ENCODE data around the gene MGA. TPM values are rescaled to one million over a fixed set of nuclear protein-coding genes. Genes with fewer than 3 reads are reported as not detected.
A peak's percentile ranks its signal among the peaks of the same experiment; 100 is the strongest.

Gene MGA
- total and polyA plus RNA-seq, 2 experiments from 2014 or later = 13.2 to 14.8 TPM

DNA sequence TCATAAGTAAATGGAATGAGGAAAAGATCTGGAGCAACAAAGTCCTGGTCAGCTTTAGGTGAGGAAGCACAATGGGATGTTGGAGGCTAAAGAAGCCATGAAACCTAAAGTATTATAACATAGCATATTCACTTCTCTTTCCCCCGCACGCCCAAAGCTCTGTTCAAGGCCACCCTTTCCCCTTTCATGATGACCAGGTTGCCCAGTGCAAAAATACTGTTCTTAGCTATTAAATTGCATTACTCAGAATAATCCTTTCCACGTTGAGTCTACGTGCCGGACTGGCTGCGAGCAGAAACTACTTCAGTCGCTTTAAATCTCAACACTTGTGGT is 113.5 kb downstream of the MGA start:
- H3K4me1 ChIP-seq (ENCODE audit: insufficient read depth) = peaks cover 50% of the 10 kb centered on the region

DNA sequence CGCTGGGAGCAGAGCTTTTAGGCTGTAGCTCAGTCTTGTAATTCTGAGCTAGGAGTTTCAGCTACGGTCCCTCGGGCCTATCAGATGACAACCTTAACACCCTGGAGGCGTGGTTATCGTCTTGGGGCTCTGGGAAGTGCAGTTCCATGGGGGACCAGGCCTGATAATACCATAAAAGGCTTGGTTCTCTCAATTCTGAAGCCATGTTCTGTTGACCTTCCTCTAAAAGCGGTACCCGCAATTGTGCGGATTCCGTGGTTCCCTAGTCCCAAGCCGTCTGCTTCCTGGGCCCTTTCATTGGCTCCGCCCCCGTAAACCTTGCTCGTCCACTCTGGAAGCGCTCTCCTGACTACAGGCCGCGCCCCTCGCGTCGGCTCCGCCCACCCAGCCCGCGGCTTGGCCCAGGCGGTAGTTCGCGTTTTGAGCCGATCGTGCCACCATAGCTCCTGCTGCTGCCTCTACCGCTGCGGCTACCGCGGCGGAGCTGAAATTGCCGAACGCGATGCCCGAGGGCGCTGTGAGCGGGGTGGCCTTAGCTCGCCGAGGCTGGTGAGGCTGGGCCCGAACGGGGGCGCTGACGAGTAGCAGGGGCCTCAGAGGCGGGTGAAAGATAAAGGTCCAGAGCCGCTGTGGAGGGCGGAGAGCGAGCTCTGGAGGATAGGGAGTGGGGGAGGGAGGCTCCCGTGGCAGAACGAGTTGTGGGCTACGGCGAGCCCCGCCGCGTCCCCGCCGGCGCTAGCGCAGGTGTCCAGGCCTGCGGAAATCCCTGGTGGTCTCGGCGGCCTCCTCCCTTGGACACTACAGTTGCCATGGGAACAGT is 114.1 kb downstream of the MGA start, which contains the start of gene MAPKBP1:
Gene MAPKBP1 (plus strand): TSS at position 423 of the 820 bp plus-strand sequence. CDS start 792 bp downstream, outside the sequence.
- Histone ChIP-seq H3K79me2 (ENCODE audit: insufficient read depth) (peaks cover 45% of the 10 kb centered on the region), H3K4me3 (peak within 1 kb of the TSS; percentile 86), H3K4me2 (ENCODE audit: unreplicated experiment) (peak within 1 kb of the TSS; percentile 84), H3K9me3 (ENCODE audit: low read depth) (no peaks in the 10 kb centered on the region), H3K9ac (peak within 1 kb of the TSS; percentile 87), H3K9me2 (ENCODE audit: insufficient read depth) (no peaks in the 10 kb centered on the region), H3K27ac (peak within 1 kb of the TSS; percentile 75), H3K4me1 (ENCODE audit: insufficient read depth) (peaks cover 52% of the 10 kb centered on the region), H3F3A (ENCODE audit: insufficient read depth) (peaks cover 72% of the 10 kb centered on the region), H2AFZ (peak within 1 kb of the TSS; percentile 77), H4K20me1 (ENCODE audit: insufficient read depth) (no peaks in the 10 kb centered on the region), H3K27me3 (replicated peaks; ENCODE audit: insufficient read depth) (no peaks in the 10 kb centered on the region), H3K36me3 (ENCODE audit: low read depth) (no peaks in the 10 kb centered on the region)
- in situ Hi-C loops (cut with MboI) = loop anchor here (5.0 kb wide), 1 partner anchor 48 kb away; no protein-coding TSS in a partner anchor
- DNase-seq = peak; percentile 99
- TF ChIP-seq EZH2 (IDR thresholded peaks at IDR 0.05; ENCODE audit: insufficient read depth, poor library complexity, severe bottlenecking) (no peak), EZH2phosphoT487 (IDR thresholded peaks at IDR 0.05; ENCODE audit: insufficient read depth, low read depth) (no peak)
- WGBS, 2 experiments (ENCODE audit: low coverage in 1 of 2, low lambda C conversion rate in 2 of 2, missing lambda C conversion rate in 2 of 2) = 0% methylated on average over 57 to 62 of the region's 62 CpGs

More for the DNA sequence above, 113.5 kb downstream of the MGA start:
- Histone ChIP-seq H2AFZ (peak overlapping the region; percentile 77), H3K9me3 (ENCODE audit: low read depth) (no peaks in the 10 kb centered on the region), H3K4me2 (ENCODE audit: unreplicated experiment) (peak overlapping the region; percentile 84), H3K4me3 (peak overlapping the region; percentile 86), H3K9ac (peak overlapping the region; percentile 87), H3K36me3 (ENCODE audit: low read depth) (no peaks in the 10 kb centered on the region), H4K20me1 (ENCODE audit: insufficient read depth) (no peaks in the 10 kb centered on the region), H3K27me3 (replicated peaks; ENCODE audit: insufficient read depth) (no peaks in the 10 kb centered on the region), H3K79me2 (ENCODE audit: insufficient read depth) (peaks cover 40% of the 10 kb centered on the region), H3F3A (ENCODE audit: insufficient read depth) (peaks cover 67% of the 10 kb centered on the region), H3K9me2 (ENCODE audit: insufficient read depth) (no peaks in the 10 kb centered on the region), H3K27ac (peak overlapping the region; percentile 75)
- 1 to 4% methylated on average over 7 of the region's 7 CpGs for WGBS, 2 experiments (ENCODE audit: low coverage in 1 of 2, low lambda C conversion rate in 2 of 2, missing lambda C conversion rate in 2 of 2)
- no peak for DNase-seq
- TF ChIP-seq EZH2phosphoT487 (IDR thresholded peaks at IDR 0.05; ENCODE audit: insufficient read depth, low read depth) (no peak), EZH2 (IDR thresholded peaks at IDR 0.05; ENCODE audit: insufficient read depth, poor library complexity, severe bottlenecking) (no peak)
- in situ Hi-C loops (cut with MboI) = loop anchor here (5.0 kb wide), 1 partner anchor 49 kb away; no protein-coding TSS in a partner anchor

DNA sequence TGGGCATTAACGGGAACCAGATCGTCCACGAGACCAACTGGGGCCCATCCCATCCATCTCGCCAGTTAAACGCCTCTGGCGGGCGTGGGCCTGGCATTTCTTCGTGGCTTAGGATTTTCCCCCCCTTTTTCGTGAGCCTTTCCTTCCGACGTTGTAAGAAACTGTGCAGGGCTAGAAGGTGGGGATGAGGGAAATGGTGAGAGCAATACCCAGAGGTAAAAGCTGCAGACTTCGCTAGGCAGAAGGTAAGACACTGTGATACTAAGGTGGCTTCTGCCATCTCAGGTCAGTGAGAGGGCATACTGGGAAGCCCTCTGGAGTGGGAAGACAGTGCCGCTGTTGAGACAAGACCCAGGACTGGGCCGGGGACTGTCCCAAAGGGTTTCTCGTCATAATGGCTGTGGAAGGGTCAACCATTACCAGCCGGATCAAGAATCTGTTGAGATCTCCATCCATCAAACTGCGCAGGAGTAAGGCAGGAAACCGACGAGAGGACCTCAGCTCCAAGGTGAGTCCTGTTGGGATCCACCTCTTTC is 114.7 kb downstream of the MGA start:
- Histone ChIP-seq H3K4me3 (peak overlapping the region; percentile 86), H4K20me1 (ENCODE audit: insufficient read depth) (no peaks in the 10 kb centered on the region), H3K4me1 (ENCODE audit: insufficient read depth) (peaks cover 57% of the 10 kb centered on the region), H3K9me3 (ENCODE audit: low read depth) (no peaks in the 10 kb centered on the region), H3K9ac (peak overlapping the region; percentile 87), H3K79me2 (ENCODE audit: insufficient read depth) (peaks cover 52% of the 10 kb centered on the region), H3K27ac (peak overlapping the region; percentile 75), H2AFZ (peak overlapping the region; percentile 77), H3K4me2 (ENCODE audit: unreplicated experiment) (peak overlapping the region; percentile 84), H3K27me3 (replicated peaks; ENCODE audit: insufficient read depth) (no peaks in the 10 kb centered on the region), H3K9me2 (ENCODE audit: insufficient read depth) (no peaks in the 10 kb centered on the region), H3F3A (ENCODE audit: insufficient read depth) (peaks cover 79% of the 10 kb centered on the region), H3K36me3 (ENCODE audit: low read depth) (no peaks in the 10 kb centered on the region)
- WGBS, 2 experiments (ENCODE audit: low coverage in 1 of 2, low lambda C conversion rate in 2 of 2, missing lambda C conversion rate in 2 of 2) = 3 to 7% methylated on average over 19 of the region's 19 CpGs
- TF ChIP-seq EZH2 (IDR thresholded peaks at IDR 0.05; ENCODE audit: insufficient read depth, poor library complexity, severe bottlenecking) = no peak
- no peak for TF ChIP-seq EZH2phosphoT487 (IDR thresholded peaks at IDR 0.05; ENCODE audit: insufficient read depth, low read depth)
- no peak for DNase-seq
- in situ Hi-C loops (cut with MboI) = loop anchor here (5.0 kb wide), 1 partner anchor 47 kb away; no protein-coding TSS in a partner anchor

DNA sequence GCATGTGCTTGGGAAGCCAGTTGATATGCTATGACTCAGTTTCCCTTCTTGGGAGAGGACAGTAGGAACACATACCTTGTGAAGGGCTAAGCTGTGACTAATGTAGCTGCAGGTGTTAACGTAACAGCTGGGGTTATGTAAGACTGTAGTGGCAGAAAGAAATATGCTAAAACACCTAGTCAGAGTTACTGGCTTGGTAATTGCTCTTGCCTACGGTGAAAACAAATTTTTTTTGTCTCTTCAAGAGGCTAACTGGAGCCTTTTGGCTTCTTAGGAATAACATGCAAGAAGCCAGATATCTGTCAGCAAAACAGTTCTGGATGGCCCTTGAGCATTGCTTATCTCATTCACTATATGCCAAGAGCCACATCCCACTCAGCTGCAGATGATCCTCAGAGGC is 115.4 kb downstream of the MGA start:
- in situ Hi-C loops (cut with MboI) = no loop called here
- no peaks in the 10 kb centered on the region for H4K20me1 ChIP-seq (ENCODE audit: insufficient read depth)

More for the DNA sequence above, 115.4 kb downstream of the MGA start:
- H3K4me1 ChIP-seq (ENCODE audit: insufficient read depth) = peaks cover 64% of the 10 kb centered on the region
- peak overlapping the region; percentile 86 for H3K4me3 ChIP-seq
- H3K27ac ChIP-seq = peak overlapping the region; percentile 75
- H2AFZ ChIP-seq = no peak overlapping the region
- peak overlapping the region; percentile 84 for H3K4me2 ChIP-seq (ENCODE audit: unreplicated experiment)
- WGBS, 2 experiments (ENCODE audit: low coverage in 1 of 2, low lambda C conversion rate in 2 of 2, missing lambda C conversion rate in 2 of 2) = 33 to 41% methylated on average over 2 of the region's 2 CpGs
- peaks cover 59% of the 10 kb centered on the region for H3K79me2 ChIP-seq (ENCODE audit: insufficient read depth)
- H3F3A ChIP-seq (ENCODE audit: insufficient read depth) = peaks cover 86% of the 10 kb centered on the region
- H3K9me3 ChIP-seq (ENCODE audit: low read depth) = no peaks in the 10 kb centered on the region
- no peak for TF ChIP-seq EZH2phosphoT487 (IDR thresholded peaks at IDR 0.05; ENCODE audit: insufficient read depth, low read depth)
- TF ChIP-seq EZH2 (IDR thresholded peaks at IDR 0.05; ENCODE audit: insufficient read depth, poor library complexity, severe bottlenecking) = no peak
- peak; percentile 26 for DNase-seq
- H3K36me3 ChIP-seq (ENCODE audit: low read depth) = no peaks in the 10 kb centered on the region
- no peaks in the 10 kb centered on the region for H3K9me2 ChIP-seq (ENCODE audit: insufficient read depth)
- H3K9ac ChIP-seq = peak overlapping the region; percentile 87
- H3K27me3 ChIP-seq (replicated peaks; ENCODE audit: insufficient read depth) = no peaks in the 10 kb centered on the region
